ENCODE data around the gene FCHO1.

Gene FCHO1

GRCh38 chr19:17803264-17803896 lies 52.1 kb downstream of the FCHO1 start:
- Histone ChIP-seq H3K36me3 (ENCODE audit: control insufficient read depth, insufficient read depth, low read length) (no peaks in the 10 kb centered on the region), H3K27me3 (replicated peaks; ENCODE audit: control insufficient read depth, insufficient read depth, low read length, poor library complexity, severe bottlenecking) (no peaks in the 10 kb centered on the region), H3K4me3 (ENCODE audit: insufficient read depth, low read depth, low read length, poor library complexity, severe bottlenecking) (no peak overlapping the region), H3K27ac (ENCODE audit: insufficient read depth, low read length, poor library complexity, severe bottlenecking) (no peak overlapping the region), H3K4me1 (ENCODE audit: control insufficient read depth, insufficient read depth, low read length, poor library complexity, severe bottlenecking) (peaks cover 15% of the 10 kb centered on the region), H3K9me3 (ENCODE audit: control insufficient read depth, low read length) (no peaks in the 10 kb centered on the region)
- DNase-seq, result no peak

- Histone ChIP-seq H3K4me1 (ENCODE audit: control insufficient read depth, insufficient read depth, low read length, poor library complexity, severe bottlenecking) (peaks cover 15% of the 10 kb centered on the region), H3K27ac (ENCODE audit: insufficient read depth, low read length, poor library complexity, severe bottlenecking) (no peak overlapping the region), H3K4me3 (ENCODE audit: insufficient read depth, low read depth, low read length, poor library complexity, severe bottlenecking) (no peak overlapping the region), H3K27me3 (replicated peaks; ENCODE audit: control insufficient read depth, insufficient read depth, low read length, poor library complexity, severe bottlenecking) (no peaks in the 10 kb centered on the region), H3K9me3 (ENCODE audit: control insufficient read depth, low read length) (no peaks in the 10 kb centered on the region), H3K36me3 (ENCODE audit: control insufficient read depth, insufficient read depth, low read length) (no peaks in the 10 kb centered on the region)
- no peak for DNase-seq
Measured at GRCh38 chr19:17805427-17805826, 54.1 kb downstream of the FCHO1 start.

GRCh38 chr19:17806945-17807344 lies 55.7 kb downstream of the FCHO1 start:
- Histone ChIP-seq H3K4me3 (ENCODE audit: insufficient read depth, low read depth, low read length, poor library complexity, severe bottlenecking) (no peak overlapping the region), H3K9me3 (ENCODE audit: control insufficient read depth, low read length) (no peaks in the 10 kb centered on the region), H3K27ac (ENCODE audit: insufficient read depth, low read length, poor library complexity, severe bottlenecking) (no peak overlapping the region), H3K36me3 (ENCODE audit: control insufficient read depth, insufficient read depth, low read length) (no peaks in the 10 kb centered on the region), H3K27me3 (replicated peaks; ENCODE audit: control insufficient read depth, insufficient read depth, low read length, poor library complexity, severe bottlenecking) (no peaks in the 10 kb centered on the region), H3K4me1 (ENCODE audit: control insufficient read depth, insufficient read depth, low read length, poor library complexity, severe bottlenecking) (peaks cover 15% of the 10 kb centered on the region)
- DNase-seq, result no peak

GRCh38 chr19:17807731-17808316 lies 56.5 kb downstream of the FCHO1 start:
- Histone ChIP-seq H3K27ac (ENCODE audit: insufficient read depth, low read length, poor library complexity, severe bottlenecking) (no peak overlapping the region), H3K36me3 (ENCODE audit: control insufficient read depth, insufficient read depth, low read length) (no peaks in the 10 kb centered on the region), H3K9me3 (ENCODE audit: control insufficient read depth, low read length) (no peaks in the 10 kb centered on the region), H3K4me3 (ENCODE audit: insufficient read depth, low read depth, low read length, poor library complexity, severe bottlenecking) (no peak overlapping the region), H3K4me1 (ENCODE audit: control insufficient read depth, insufficient read depth, low read length, poor library complexity, severe bottlenecking) (peaks cover 7% of the 10 kb centered on the region), H3K27me3 (replicated peaks; ENCODE audit: control insufficient read depth, insufficient read depth, low read length, poor library complexity, severe bottlenecking) (no peaks in the 10 kb centered on the region)
- DNase-seq, result no peak

GRCh38 chr19:17811103-17811502 lies 59.8 kb downstream of the FCHO1 start:
- Histone ChIP-seq H3K27ac (ENCODE audit: insufficient read depth, low read length, poor library complexity, severe bottlenecking) (no peak overlapping the region), H3K9me3 (ENCODE audit: control insufficient read depth, low read length) (no peaks in the 10 kb centered on the region), H3K4me1 (ENCODE audit: control insufficient read depth, insufficient read depth, low read length, poor library complexity, severe bottlenecking) (no peaks in the 10 kb centered on the region), H3K36me3 (ENCODE audit: control insufficient read depth, insufficient read depth, low read length) (no peaks in the 10 kb centered on the region), H3K4me3 (ENCODE audit: insufficient read depth, low read depth, low read length, poor library complexity, severe bottlenecking) (no peak overlapping the region), H3K27me3 (replicated peaks; ENCODE audit: control insufficient read depth, insufficient read depth, low read length, poor library complexity, severe bottlenecking) (no peaks in the 10 kb centered on the region)
- DNase-seq, result no peak

GRCh38 chr19:17811681-17812080 lies 60.4 kb downstream of the FCHO1 start:
- Histone ChIP-seq H3K27me3 (replicated peaks; ENCODE audit: control insufficient read depth, insufficient read depth, low read length, poor library complexity, severe bottlenecking) (no peaks in the 10 kb centered on the region), H3K36me3 (ENCODE audit: control insufficient read depth, insufficient read depth, low read length) (no peaks in the 10 kb centered on the region), H3K4me3 (ENCODE audit: insufficient read depth, low read depth, low read length, poor library complexity, severe bottlenecking) (no peak overlapping the region), H3K27ac (ENCODE audit: insufficient read depth, low read length, poor library complexity, severe bottlenecking) (no peak overlapping the region), H3K9me3 (ENCODE audit: control insufficient read depth, low read length) (no peaks in the 10 kb centered on the region), H3K4me1 (ENCODE audit: control insufficient read depth, insufficient read depth, low read length, poor library complexity, severe bottlenecking) (no peaks in the 10 kb centered on the region)
- DNase-seq, result no peak

GRCh38 chr19:17812099-17812498 lies 60.8 kb downstream of the FCHO1 start:
- Histone ChIP-seq H3K9me3 (ENCODE audit: control insufficient read depth, low read length) (no peaks in the 10 kb centered on the region), H3K36me3 (ENCODE audit: control insufficient read depth, insufficient read depth, low read length) (no peaks in the 10 kb centered on the region), H3K27me3 (replicated peaks; ENCODE audit: control insufficient read depth, insufficient read depth, low read length, poor library complexity, severe bottlenecking) (no peaks in the 10 kb centered on the region), H3K27ac (ENCODE audit: insufficient read depth, low read length, poor library complexity, severe bottlenecking) (no peak overlapping the region), H3K4me3 (ENCODE audit: insufficient read depth, low read depth, low read length, poor library complexity, severe bottlenecking) (no peak overlapping the region), H3K4me1 (ENCODE audit: control insufficient read depth, insufficient read depth, low read length, poor library complexity, severe bottlenecking) (no peaks in the 10 kb centered on the region)
- no peak for DNase-seq

- Histone ChIP-seq H3K9me3 (ENCODE audit: control insufficient read depth, low read length) (no peaks in the 10 kb centered on the region), H3K4me1 (ENCODE audit: control insufficient read depth, insufficient read depth, low read length, poor library complexity, severe bottlenecking) (no peaks in the 10 kb centered on the region)
Measured at GRCh38 chr19:17817668-17818363, 66.5 kb downstream of the FCHO1 start.

GRCh38 chr19:17821190-17821589 lies 69.9 kb downstream of the FCHO1 start, which contains the start of gene INSL3:
TSS of gene INSL3 (minus strand) at chr19:17821519. CDS start at chr19:17821506, 13 bp downstream.
- no peak for DNase-seq
- Histone ChIP-seq H3K4me1 (ENCODE audit: control insufficient read depth, insufficient read depth, low read length, poor library complexity, severe bottlenecking) (no peaks in the 10 kb centered on the region), H3K27me3 (replicated peaks; ENCODE audit: control insufficient read depth, insufficient read depth, low read length, poor library complexity, severe bottlenecking) (no peaks in the 10 kb centered on the region), H3K36me3 (ENCODE audit: control insufficient read depth, insufficient read depth, low read length) (peaks cover 5% of the 10 kb centered on the region), H3K27ac (ENCODE audit: insufficient read depth, low read length, poor library complexity, severe bottlenecking) (no peak within 1 kb of the TSS), H3K4me3 (ENCODE audit: insufficient read depth, low read depth, low read length, poor library complexity, severe bottlenecking) (no peak within 1 kb of the TSS), H3K9me3 (ENCODE audit: control insufficient read depth, low read length) (no peaks in the 10 kb centered on the region)

More at GRCh38 chr19:17817668-17818363, 66.5 kb downstream of the FCHO1 start:
- H3K36me3 ChIP-seq (ENCODE audit: control insufficient read depth, insufficient read depth, low read length), result no peaks in the 10 kb centered on the region
- no peak for DNase-seq
- no peak overlapping the region for H3K27ac ChIP-seq (ENCODE audit: insufficient read depth, low read length, poor library complexity, severe bottlenecking)
- H3K4me3 ChIP-seq (ENCODE audit: insufficient read depth, low read depth, low read length, poor library complexity, severe bottlenecking), result no peak overlapping the region
- no peaks in the 10 kb centered on the region for H3K27me3 ChIP-seq (replicated peaks; ENCODE audit: control insufficient read depth, insufficient read depth, low read length, poor library complexity, severe bottlenecking)

GRCh38 chr19:17824339-17824738 lies 73.1 kb downstream of the FCHO1 start:
- no peaks in the 10 kb centered on the region for H3K27me3 ChIP-seq (replicated peaks; ENCODE audit: control insufficient read depth, insufficient read depth, low read length, poor library complexity, severe bottlenecking)
- no peak overlapping the region for H3K27ac ChIP-seq (ENCODE audit: insufficient read depth, low read length, poor library complexity, severe bottlenecking)
- H3K4me1 ChIP-seq (ENCODE audit: control insufficient read depth, insufficient read depth, low read length, poor library complexity, severe bottlenecking), result no peaks in the 10 kb centered on the region

More at GRCh38 chr19:17824339-17824738, 73.1 kb downstream of the FCHO1 start:
- Histone ChIP-seq H3K36me3 (ENCODE audit: control insufficient read depth, insufficient read depth, low read length) (peaks cover 19% of the 10 kb centered on the region), H3K4me3 (ENCODE audit: insufficient read depth, low read depth, low read length, poor library complexity, severe bottlenecking) (no peak overlapping the region), H3K9me3 (ENCODE audit: control insufficient read depth, low read length) (no peaks in the 10 kb centered on the region)
- no peak for DNase-seq
